BE2C (cell line): ENCODE data around the gene AP5Z1.

ENCODE experiments used
- DNase-seq: peaks from one replicate; pipeline ENCODE4 v3.0.0-alpha.2; 2020
- H3K27me3 ChIP-seq: fragments of 250-450 bp; sonication (Bioruptor Pico); 2 replicates; pipeline ENCODE4 v1.5.1; 2020; ENCODE audit warnings: mild to moderate bottlenecking
- H3K36me3 ChIP-seq: fragments of 250-450 bp; sonication (Bioruptor Pico); 2 replicates; pipeline ENCODE4 v1.5.1; 2020; ENCODE audit warnings: mild to moderate bottlenecking
- H3K4me1 ChIP-seq: fragments of 250-450 bp; sonication (Bioruptor Pico); 2 replicates; pipeline ENCODE4 v1.5.1; 2020
- H3K4me3 ChIP-seq: 2 replicates; pipeline ENCODE4 v1.5.1; 2011; ENCODE audit warnings: low read depth, low read length
- H3K9me3 ChIP-seq: fragments of 250-450 bp; sonication (Bioruptor Pico); 2 replicates; pipeline ENCODE4 v1.5.1; 2020
- TF ChIP-seq, protein P1 (sequence below): IDR thresholded peaks from 2 replicates; pipeline ENCODE4 v1.5.1; 2012; ENCODE audit warnings: mild to moderate bottlenecking, low read depth, low read length

The AP5Z1 gene

DNA sequence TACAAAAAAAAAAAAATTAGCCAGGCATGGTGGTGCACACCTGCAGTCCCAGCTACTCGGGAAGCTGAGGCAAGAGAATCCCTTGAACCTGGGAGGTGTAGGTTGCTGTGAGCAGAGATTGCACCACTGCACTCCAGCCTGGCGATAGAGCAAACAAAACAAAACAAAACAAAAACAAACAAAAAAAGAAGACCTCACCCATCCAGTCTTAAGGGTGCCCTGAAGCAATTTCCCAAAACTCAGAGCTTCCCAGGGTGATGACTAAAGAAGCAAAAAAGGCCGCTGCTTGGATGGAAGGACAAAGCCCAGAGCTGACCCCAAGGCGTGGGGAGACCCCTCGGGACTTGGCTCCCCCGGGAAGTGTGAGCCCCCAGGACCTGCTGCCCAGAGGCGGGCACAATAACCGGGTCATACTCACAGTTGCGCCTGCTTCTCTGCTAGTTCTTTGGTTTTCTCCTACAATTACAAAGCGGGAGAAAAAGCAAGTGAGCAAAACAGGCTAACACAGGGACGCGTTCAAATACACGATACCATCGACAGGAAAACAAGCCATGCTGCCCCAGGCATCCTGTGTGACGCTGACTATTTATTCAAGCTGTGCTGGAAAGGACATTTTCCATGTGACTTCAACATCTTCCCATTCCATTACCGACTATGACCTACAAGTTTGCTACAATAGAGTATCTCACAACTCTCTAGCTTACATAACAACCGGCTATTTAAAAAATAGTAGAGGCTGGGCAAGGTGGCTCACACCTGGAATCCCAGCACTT is 56.5 kb downstream of the AP5Z1 start:
- no peak for DNase-seq
- H3K9me3 ChIP-seq, result no peaks in the 10 kb centered on the region
- H3K36me3 ChIP-seq, result no peaks in the 10 kb centered on the region
- no peak overlapping the region for H3K4me3 ChIP-seq
- TF ChIP-seq, protein P1, sequence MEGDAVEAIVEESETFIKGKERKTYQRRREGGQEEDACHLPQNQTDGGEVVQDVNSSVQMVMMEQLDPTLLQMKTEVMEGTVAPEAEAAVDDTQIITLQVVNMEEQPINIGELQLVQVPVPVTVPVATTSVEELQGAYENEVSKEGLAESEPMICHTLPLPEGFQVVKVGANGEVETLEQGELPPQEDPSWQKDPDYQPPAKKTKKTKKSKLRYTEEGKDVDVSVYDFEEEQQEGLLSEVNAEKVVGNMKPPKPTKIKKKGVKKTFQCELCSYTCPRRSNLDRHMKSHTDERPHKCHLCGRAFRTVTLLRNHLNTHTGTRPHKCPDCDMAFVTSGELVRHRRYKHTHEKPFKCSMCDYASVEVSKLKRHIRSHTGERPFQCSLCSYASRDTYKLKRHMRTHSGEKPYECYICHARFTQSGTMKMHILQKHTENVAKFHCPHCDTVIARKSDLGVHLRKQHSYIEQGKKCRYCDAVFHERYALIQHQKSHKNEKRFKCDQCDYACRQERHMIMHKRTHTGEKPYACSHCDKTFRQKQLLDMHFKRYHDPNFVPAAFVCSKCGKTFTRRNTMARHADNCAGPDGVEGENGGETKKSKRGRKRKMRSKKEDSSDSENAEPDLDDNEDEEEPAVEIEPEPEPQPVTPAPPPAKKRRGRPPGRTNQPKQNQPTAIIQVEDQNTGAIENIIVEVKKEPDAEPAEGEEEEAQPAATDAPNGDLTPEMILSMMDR, result no peak
- peaks cover 3% of the 10 kb centered on the region; the same call in 1 of the 2 replicates for H3K4me1 ChIP-seq
- H3K27me3 ChIP-seq, result no peaks in the 10 kb centered on the region

DNA sequence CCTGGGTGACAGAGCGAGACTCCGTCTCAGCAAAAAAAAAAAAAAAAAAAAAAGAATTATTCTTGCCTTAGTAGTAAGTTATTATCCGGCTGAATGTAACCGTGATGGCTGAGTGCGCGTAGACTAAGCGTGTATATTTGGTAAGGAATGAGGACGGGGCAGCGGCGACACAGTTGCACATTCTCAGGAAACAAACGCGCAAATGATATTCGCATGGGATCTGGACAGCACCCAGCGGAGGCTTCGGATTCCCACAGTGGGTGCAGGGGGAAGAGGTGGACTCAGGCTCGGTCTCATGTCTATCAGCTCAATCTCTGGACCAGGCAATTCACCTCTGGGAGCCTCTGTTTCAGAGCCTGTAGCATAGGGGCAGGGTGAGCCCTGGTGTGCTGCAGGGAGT is 57.3 kb downstream of the AP5Z1 start:
- peaks cover 6% of the 10 kb centered on the region for H3K4me1 ChIP-seq
- no peaks in the 10 kb centered on the region for H3K9me3 ChIP-seq
- no peaks in the 10 kb centered on the region for H3K36me3 ChIP-seq
- no peak overlapping the region for H3K4me3 ChIP-seq
- TF ChIP-seq, protein P1, result no peak
- no peak for DNase-seq
- no peaks in the 10 kb centered on the region for H3K27me3 ChIP-seq

DNA sequence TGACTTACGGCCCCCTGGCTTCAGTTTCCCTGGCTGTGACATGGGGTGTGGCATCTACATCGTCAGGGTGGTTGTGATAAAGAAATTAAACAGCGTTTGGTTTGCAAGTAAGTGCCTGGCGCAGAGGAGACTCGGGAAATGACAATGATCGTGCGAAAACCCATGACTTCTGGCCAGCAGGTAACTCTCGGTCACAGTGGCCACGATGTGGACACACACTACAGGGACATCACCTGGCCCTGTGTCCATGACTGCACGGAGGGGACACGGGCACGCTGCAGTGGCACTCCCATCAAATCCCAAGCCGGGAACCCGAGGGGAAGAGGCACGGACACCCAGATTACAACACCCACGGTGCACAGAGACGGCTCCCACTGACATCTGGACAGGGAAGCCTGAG is 57.8 kb downstream of the AP5Z1 start:
- Histone ChIP-seq H3K36me3 (no peaks in the 10 kb centered on the region), H3K4me1 (peaks cover 6% of the 10 kb centered on the region), H3K27me3 (no peaks in the 10 kb centered on the region), H3K9me3 (no peaks in the 10 kb centered on the region), H3K4me3 (no peak overlapping the region)
- TF ChIP-seq, protein P1, result no peak
- DNase-seq, result no peak

DNA sequence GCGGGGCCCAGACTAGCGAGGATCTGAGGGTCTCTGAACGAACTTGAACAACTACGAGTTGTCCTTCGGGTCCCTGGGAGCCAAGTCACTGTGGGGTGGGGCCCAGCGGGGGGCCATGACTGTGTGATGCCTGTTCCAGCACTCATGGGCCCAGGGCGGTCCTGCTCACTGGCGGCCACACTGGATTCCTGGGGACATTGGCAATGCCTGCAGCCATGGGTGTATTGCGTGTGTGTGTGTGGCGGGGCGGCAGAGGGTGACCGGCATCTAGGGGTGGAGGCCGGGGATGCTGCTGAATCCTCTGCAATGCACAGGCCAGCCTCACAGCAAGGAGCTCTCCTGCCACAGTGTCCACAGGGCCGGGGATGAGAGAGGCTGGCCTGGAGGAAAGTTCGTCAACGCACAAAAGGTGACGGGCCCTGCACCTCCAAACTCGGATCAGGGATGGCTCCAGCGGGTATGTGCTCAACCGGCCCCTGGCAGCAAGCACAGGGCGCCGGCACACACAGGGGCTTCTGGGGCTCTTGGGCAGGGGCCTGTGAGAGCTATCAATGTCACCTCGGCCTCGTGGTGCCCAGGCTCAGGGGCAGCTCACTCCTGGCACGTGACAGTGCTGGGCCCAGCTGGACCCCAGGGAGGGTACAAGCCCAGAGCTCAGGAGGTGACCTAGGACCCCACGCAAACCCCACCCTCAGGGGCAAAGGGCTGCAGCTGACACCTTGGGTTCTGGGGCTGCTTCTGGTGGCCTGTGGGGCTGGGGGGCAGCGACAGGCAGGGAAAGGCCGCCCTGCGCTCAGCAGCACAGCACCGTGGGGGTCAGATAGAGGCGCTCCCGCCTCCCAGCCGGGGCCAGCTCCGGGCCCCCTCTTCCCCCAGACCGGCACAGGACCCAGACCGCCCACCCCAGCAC is 58.5 kb downstream of the AP5Z1 start:
- Histone ChIP-seq H3K9me3 (no peaks in the 10 kb centered on the region), H3K4me1 (peaks cover 6% of the 10 kb centered on the region), H3K27me3 (no peaks in the 10 kb centered on the region), H3K36me3 (no peaks in the 10 kb centered on the region), H3K4me3 (no peak overlapping the region)
- no peak for DNase-seq
- TF ChIP-seq, protein P1, result no peak

DNA sequence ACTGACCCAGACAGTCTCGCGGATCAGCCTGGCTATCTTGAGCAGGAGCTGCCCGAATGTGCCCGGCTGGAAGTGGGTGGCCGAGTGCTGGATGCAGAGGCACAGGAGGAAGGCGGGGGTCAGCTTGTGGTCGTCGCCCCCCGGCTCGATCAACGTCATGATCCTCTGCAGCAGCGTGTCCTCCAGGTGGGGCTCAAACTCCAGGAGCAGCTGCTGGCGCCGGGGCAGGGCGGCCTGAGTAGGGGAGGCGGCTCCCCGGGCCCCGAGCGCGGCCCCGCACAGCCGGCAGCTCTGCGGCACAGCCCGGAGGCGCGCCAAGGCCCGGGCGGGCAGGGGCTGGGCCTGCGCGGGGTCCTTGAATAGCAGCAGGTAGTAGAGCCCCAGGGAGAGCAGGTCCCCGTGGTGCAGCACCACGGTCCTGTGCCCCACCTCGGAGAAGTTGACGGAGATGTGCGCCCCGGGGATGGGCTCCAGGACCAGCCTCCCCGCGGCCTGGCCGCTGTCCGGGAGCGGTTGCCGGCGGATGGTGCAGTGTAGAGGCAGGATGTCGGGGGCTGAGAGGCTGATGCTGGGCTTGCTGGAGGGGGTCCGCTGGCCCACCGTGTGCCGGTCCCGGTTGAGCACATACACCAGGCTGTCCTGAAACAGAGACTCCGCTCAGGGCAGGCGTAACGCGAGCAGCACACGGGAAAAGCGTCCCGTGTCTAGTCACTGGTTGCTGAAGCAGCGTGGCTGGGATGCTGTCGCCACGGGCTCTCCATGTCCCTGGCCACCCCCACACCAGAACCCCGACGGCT is 59.4 kb downstream of the AP5Z1 start:
- no peaks in the 10 kb centered on the region for H3K9me3 ChIP-seq
- no peak overlapping the region for H3K4me3 ChIP-seq
- no peaks in the 10 kb centered on the region for H3K27me3 ChIP-seq
- TF ChIP-seq, protein P1, result no peak
- no peaks in the 10 kb centered on the region for H3K36me3 ChIP-seq
- peaks cover 6% of the 10 kb centered on the region for H3K4me1 ChIP-seq
- no peak for DNase-seq
